Endothelial cell of umbilical vein (primary cell): ENCODE measurements around the gene PYGO1. TPM values are rescaled to one million over a fixed set of nuclear protein-coding genes. Genes with fewer than 3 reads are reported as not detected.
"Not testable (repeated sequence)": the region's sequence is repeated elsewhere in the genome, so short reads cannot be mapped to it uniquely, and the experiment has no call there.

ENCODE experiments used
- BruUV-seq: library from RNA; stranded (reverse); fragments of 400-500 nt; replicated peaks from 2 replicates; lab custom pipeline; 2021; lab: Mats Ljungman, UMichigan
- CTCF ChIA-PET: fragments of 300-600, 350-600 bp; sonication (Branson Sonifier 250); formaldehyde crosslinking; loops from one replicate; lab custom pipeline; 2021; ENCODE audit warnings: antibody characterized with exemption, inconsistent platforms; lab: Charles Lee
- POLR2A ChIA-PET: fragments of 300-600, 350-600 bp; sonication (Branson Sonifier 250); formaldehyde crosslinking; loops from one replicate; lab custom pipeline; 2021; ENCODE audit warnings: antibody characterized with exemption, inconsistent platforms; lab: Charles Lee
- DNase-seq: peaks from one replicate; pipeline ENCODE4 v3.0.0-alpha.2; 2011; ENCODE audit warnings: low read depth, low spot score
- FAIRE-seq: peaks from 2 replicates; lab custom pipeline; 2011; peaks lifted over from hg19 to GRCh38; lab: Jason Lieb, UNC
- H2AFZ ChIP-seq: 2 replicates; pipeline ENCODE4 v1.6.0; 2012; ENCODE audit warnings: low read depth, low read length, control low read depth, inconsistent platforms
- H3K27ac ChIP-seq: 2 replicates; pipeline ENCODE4 v1.5.1; 2011; ENCODE audit warnings: low read depth, mild to moderate bottlenecking, control low read depth, low read length, moderate library complexity; ENCODE audit not compliant: insufficient read depth
- H3K27me3 ChIP-seq, 2 experiments: 2 replicates each; pipeline versions ENCODE4 v1.6.0 to v1.6.1; 2011; ENCODE audit warnings: low read length in 2 of 2, mixed read lengths in 1 of 2; ENCODE audit not compliant: control insufficient read depth in 2 of 2, insufficient read depth in 2 of 2
- H3K36me3 ChIP-seq, 2 experiments: 2 replicates in 1 of 2; 3 replicates in 1 of 2; pipeline ENCODE4 v1.5.1; 2011; ENCODE audit warnings: low read length in 2 of 2, mild to moderate bottlenecking in 1 of 2, moderate library complexity in 1 of 2; ENCODE audit not compliant: control insufficient read depth in 2 of 2, insufficient read depth in 2 of 2; ENCODE audit errors: extremely low read depth in 1 of 2
- H3K4me1 ChIP-seq: 3 replicates; pipeline ENCODE4 v1.5.1; 2011; ENCODE audit warnings: mild to moderate bottlenecking, low read length; ENCODE audit not compliant: control insufficient read depth, insufficient read depth; ENCODE audit errors: extremely low read depth
- H3K4me2 ChIP-seq: 2 replicates; pipeline ENCODE4 v1.6.1; 2011; ENCODE audit warnings: low read length, control low read depth, mixed read lengths; ENCODE audit not compliant: insufficient read depth
- H3K4me3 ChIP-seq, 3 experiments: fragments of 200-600 bp in 1 of 3; sonication (generic), shearing (Covaris generic) in 1 of 3; replicated peaks in 1 of 3; 2 replicates each; pipeline ENCODE4 v1.5.1; 2011 to 2016; ENCODE audit warnings: control low read depth in 3 of 3, low read length in 3 of 3, mild to moderate bottlenecking in 2 of 3, inconsistent platforms in 1 of 3, low read depth in 1 of 3, moderate library complexity in 1 of 3; ENCODE audit not compliant: insufficient read depth in 1 of 3
- H3K79me2 ChIP-seq: 2 replicates; pipeline ENCODE4 v1.6.0; 2012; ENCODE audit warnings: low read length, inconsistent platforms; ENCODE audit not compliant: control insufficient read depth, insufficient read depth
- H3K9ac ChIP-seq: replicated peaks from 2 replicates; pipeline ENCODE3; 2011; ENCODE audit warnings: low read length, control low read depth; ENCODE audit not compliant: insufficient read depth; ENCODE audit errors: extremely low read depth
- H3K9me1 ChIP-seq: replicated peaks from 3 replicates; pipeline ENCODE4 v1.6.0; 2011; ENCODE audit warnings: mild to moderate bottlenecking, low read length; ENCODE audit not compliant: control insufficient read depth, insufficient read depth; ENCODE audit errors: extremely low read depth
- H3K9me3 ChIP-seq: replicated peaks from 2 replicates; pipeline ENCODE4 v1.5.1; 2012; ENCODE audit warnings: low read length, inconsistent platforms; ENCODE audit not compliant: control insufficient read depth, insufficient read depth
- H4K20me1 ChIP-seq: replicated peaks from 2 replicates; pipeline ENCODE3; 2011; ENCODE audit warnings: mild to moderate bottlenecking, low read length; ENCODE audit not compliant: control insufficient read depth, insufficient read depth; ENCODE audit errors: extremely low read depth
- FOS ChIP-seq: IDR thresholded peaks from 2 replicates; pipeline ENCODE4 v1.6.1; 2011; ENCODE audit warnings: mild to moderate bottlenecking, low read length, moderate library complexity, borderline replicate concordance; ENCODE audit not compliant: insufficient read depth
- GATA2 ChIP-seq: IDR thresholded peaks from 2 replicates; pipeline ENCODE4 v1.7.0; 2011; ENCODE audit warnings: low read depth, mild to moderate bottlenecking, moderate library complexity, mixed read lengths, low read length; ENCODE audit not compliant: insufficient read length, insufficient read depth
- JUN ChIP-seq: IDR thresholded peaks from 2 replicates; pipeline ENCODE4 v1.6.1; 2011; ENCODE audit warnings: borderline replicate concordance, low read depth; ENCODE audit not compliant: insufficient read length, insufficient read depth
- dilution Hi-C: fragments of 300-500 bp; cut with MboI; formaldehyde crosslinking; loops from one replicate; pipeline ENCODE4 v1.15.0; 2019; ENCODE audit warnings: low sequenced_read_pairs; ENCODE audit not compliant: extremely low pct_ligation_motif_present
- intact Hi-C: fragments of 100-400 bp; cut with micrococcal nuclease; formaldehyde crosslinking; loops from one replicate; pipeline ENCODE4 v1.10.0; 2022
- polyA plus RNA-seq, 4 experiments: library from polyadenylated mRNA; depleted of rRNA in 3 of 4; stranded (reverse) in 3 of 4; unstranded in 1 of 4; fragments of >200 nt; gene quantifications; 2 replicates each; pipeline versions ENCODE4 v1.2.1 to v1.2.3, GENCODE V29; 2011 to 2012; ENCODE audit warnings: missing spikeins in 1 of 4
- total RNA-seq: library from RNA; stranded (reverse); gene quantifications from 2 replicates; pipeline ENCODE4 v1.2.3, GENCODE V29; 2021

Gene PYGO1
- total and polyA plus RNA-seq, 2 donors (not counting 3 experiments of a cell fraction or from before 2014, with no cell fraction given) = 1.9 to 7.6 TPM

DNA sequence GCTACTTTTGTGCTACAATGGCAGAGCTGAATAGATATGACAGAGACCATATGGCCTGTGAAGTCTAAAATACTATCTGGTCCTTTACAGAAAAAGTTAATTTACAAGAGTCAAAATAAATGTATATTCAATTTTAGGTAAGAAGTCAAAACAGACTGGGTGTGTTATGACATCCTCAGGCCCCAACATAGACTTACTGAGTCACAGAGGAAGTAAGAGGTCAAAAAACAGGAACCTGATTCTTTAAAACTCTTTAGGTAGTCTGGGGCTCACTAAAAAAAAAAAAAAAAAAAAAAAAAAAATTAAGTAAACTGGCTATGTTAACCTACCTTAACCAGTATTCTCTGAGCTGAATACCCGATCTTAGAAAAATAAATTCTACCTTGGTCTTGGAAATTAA is 93.2 kb downstream of the PYGO1 start:
- Histone ChIP-seq H3K27ac (peak overlapping the region; percentile 21), H4K20me1 (no peaks in the 10 kb centered on the region), H3K9me1 (no peaks in the 10 kb centered on the region), H3K4me3 (no peak overlapping the region), H3K9ac (no peak overlapping the region), H3K79me2 (no peaks in the 10 kb centered on the region), H3K4me1 (peaks cover 33% of the 10 kb centered on the region), H3K9me3 (no peaks in the 10 kb centered on the region), H2AFZ (no peak overlapping the region), H3K27me3 (no peaks in the 10 kb centered on the region), H3K36me3 (no peaks in the 10 kb centered on the region), H3K4me2 (peak overlapping the region; percentile 34)
- POLR2A ChIA-PET = no interaction called here
- FAIRE-seq (no peak), DNase-seq (peak; percentile 44)
- intact Hi-C loops = no loop called here
- no TSS peak for BruUV-seq
- dilution Hi-C loops = no loop called here
- TF ChIP-seq GATA2 (no peak), FOS (peak; percentile 12), JUN (peak; percentile 8)
- CTCF ChIA-PET = interaction anchor here (0.6 to 2.3 kb wide), 5 partner anchors 25 to 278 kb away, joined by 3 to 10 read pairs (median 3); no protein-coding TSS in a partner anchor

DNA sequence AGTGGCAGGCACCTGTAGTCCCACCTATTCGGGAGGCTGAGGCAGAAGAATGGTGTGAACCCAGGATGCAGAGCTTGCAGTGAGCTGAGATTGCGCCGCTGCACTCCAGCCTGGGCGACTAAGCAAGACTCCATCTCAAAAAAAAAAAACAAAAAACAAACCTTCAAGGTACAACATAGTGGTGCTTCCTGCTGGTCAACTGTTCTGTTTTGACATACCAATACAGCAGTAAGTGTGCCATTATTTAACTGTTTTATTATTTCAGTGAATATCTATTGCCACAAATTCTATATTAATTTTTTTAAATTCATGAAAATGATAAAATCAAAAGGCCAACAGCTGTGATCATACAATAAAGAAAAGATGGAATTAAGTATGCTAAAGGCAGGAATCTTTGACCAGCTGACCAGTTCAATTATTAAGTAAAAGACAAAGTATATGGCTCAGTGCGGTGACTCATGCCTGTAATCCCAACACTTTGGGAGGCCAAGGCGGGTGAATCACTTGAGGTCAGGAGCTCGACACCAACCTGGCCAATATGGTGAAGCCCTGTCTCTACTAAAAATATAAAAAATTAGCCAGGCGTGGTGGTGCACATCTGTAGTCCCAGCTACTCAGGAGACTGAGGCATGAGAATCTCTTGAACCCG is 99.1 kb downstream of the PYGO1 start:
- H3K27me3 ChIP-seq, H3K27ac ChIP-seq, H3K4me3 ChIP-seq, H3K4me2 ChIP-seq, H3K9me1 ChIP-seq, H3K79me2 ChIP-seq, intact Hi-C loops, H3K4me1 ChIP-seq, H3K36me3 ChIP-seq, BruUV-seq, H4K20me1 ChIP-seq, H3K9me3 ChIP-seq, H2AFZ ChIP-seq, dilution Hi-C loops, H3K9ac ChIP-seq: not testable (repeated sequence)
- peak; percentile 59 for TF ChIP-seq FOS
- peak; percentile 44 for TF ChIP-seq JUN
- FAIRE-seq = peak; percentile 65
- ChIA-PET POLR2A (interaction anchor here (0.7 kb wide), 1 partner anchor 256 kb away, joined by 4 read pairs; no protein-coding TSS in a partner anchor), CTCF (interaction anchor here (0.9 to 1.7 kb wide), 2 partner anchors 13 to 49 kb away, joined by 3 to 10 read pairs; no protein-coding TSS in a partner anchor)
- peak; percentile 30 for DNase-seq

Other genes starting within 250 kb of the PYGO1 start
- 58.5 and 59.5 TPM in 2 replicates for gene CCPG1, start 180.0 kb downstream of the PYGO1 start, total RNA-seq
- 12.9 and 19.1 TPM in 2 replicates for gene CCPG1, start 180.0 kb downstream of the PYGO1 start, polyA plus RNA-seq
- gene PIERCE2, start 179.8 kb downstream of the PYGO1 start, total RNA-seq = 1.9 and 2.3 TPM in 2 replicates
- gene PIERCE2, start 179.8 kb downstream of the PYGO1 start, polyA plus RNA-seq = 1.4 and 1.8 TPM in 2 replicates
- 4.0 and 4.6 TPM in 2 replicates for gene DNAAF4, start 80.1 kb downstream of the PYGO1 start, total RNA-seq
- 2.1 and 3.4 TPM in 2 replicates for gene DNAAF4, start 80.1 kb downstream of the PYGO1 start, polyA plus RNA-seq
- gene PRTG, start 154.8 kb upstream of the PYGO1 start, total RNA-seq = 8.2 and 12.4 TPM in 2 replicates
- 3.0 and 3.4 TPM in 2 replicates for gene PRTG, start 154.8 kb upstream of the PYGO1 start, polyA plus RNA-seq